Activated naive CD8-positive, alpha-beta T cell treated with anti-CD3 and anti-CD28 coated beads for 36 hours (primary cell): ENCODE results near the gene TSPAN7. TPM values are rescaled to one million over a fixed set of nuclear protein-coding genes. Genes with fewer than 3 reads are reported as not detected.

ENCODE experiments used
- DNase-seq: peaks from one replicate; pipeline ENCODE4 v3.0.0; 2021
- H3K27ac Mint-ChIP-seq: one replicate; pipeline ENCODE4 v1.8.0; 2022; ENCODE audit warnings: mild to moderate bottlenecking, moderate library complexity, mixed read lengths
- H3K27me3 Mint-ChIP-seq: one replicate; pipeline ENCODE4 v1.8.0; 2022; ENCODE audit warnings: mild to moderate bottlenecking, mixed read lengths
- H3K36me3 Mint-ChIP-seq: one replicate; pipeline ENCODE4 v1.8.0; 2021; ENCODE audit warnings: mild to moderate bottlenecking, mixed read lengths
- H3K4me1 Mint-ChIP-seq: one replicate; pipeline ENCODE4 v1.8.0; 2021; ENCODE audit warnings: mixed read lengths
- H3K4me3 Mint-ChIP-seq: one replicate; pipeline ENCODE4 v1.8.0; 2022; ENCODE audit warnings: mild to moderate bottlenecking, moderate library complexity, mixed read lengths
- H3K9me3 Mint-ChIP-seq: one replicate; pipeline ENCODE4 v1.8.0; 2022; ENCODE audit warnings: mixed read lengths
- total RNA-seq, 2 experiments: library from RNA; stranded (reverse); gene quantifications; one replicate each; pipeline ENCODE4 v1.2.3, GENCODE V29; 2021

Gene TSPAN7
- total RNA-seq, 2 experiments from 2014 or later: 0.28 to 0.37 TPM

GRCh38 chrX:38672646-38673045 lies 111.3 kb downstream of the TSPAN7 start:
- H3K27me3 Mint-ChIP-seq: peaks cover 3% of the 10 kb centered on the region
- no peak for DNase-seq
- no peaks in the 10 kb centered on the region for H3K4me1 Mint-ChIP-seq
- no peaks in the 10 kb centered on the region for H3K36me3 Mint-ChIP-seq
- H3K9me3 Mint-ChIP-seq: no peaks in the 10 kb centered on the region
- no peak overlapping the region for H3K4me3 Mint-ChIP-seq
- H3K27ac Mint-ChIP-seq: no peak overlapping the region

GRCh38 chrX:38675856-38676255 lies 114.5 kb downstream of the TSPAN7 start:
- H3K4me1 Mint-ChIP-seq: no peaks in the 10 kb centered on the region
- no peaks in the 10 kb centered on the region for H3K9me3 Mint-ChIP-seq
- no peaks in the 10 kb centered on the region for H3K36me3 Mint-ChIP-seq
- H3K4me3 Mint-ChIP-seq: no peak overlapping the region
- no peak for DNase-seq
- H3K27me3 Mint-ChIP-seq: peaks cover 8% of the 10 kb centered on the region
- H3K27ac Mint-ChIP-seq: no peak overlapping the region

DNA sequence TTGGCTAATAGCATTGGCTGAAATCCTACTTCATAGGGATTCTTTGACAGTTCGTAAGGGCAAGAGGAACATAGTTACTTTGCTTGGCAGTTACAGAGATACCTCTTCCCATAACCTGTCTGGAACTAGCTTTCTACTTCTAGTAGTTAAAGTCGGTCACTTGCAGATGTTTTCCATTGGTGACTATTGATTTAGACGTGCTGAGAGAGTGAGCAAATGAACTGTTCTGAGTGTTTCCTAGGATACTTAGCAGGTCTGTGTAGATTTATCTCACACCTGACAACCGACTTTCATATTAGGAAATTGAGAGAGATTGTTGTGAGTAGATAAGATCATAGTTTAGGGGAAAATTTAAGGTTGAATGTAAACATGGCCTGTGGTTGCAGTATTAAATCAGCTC lies 116.8 kb downstream of the TSPAN7 start:
- Mint-ChIP-seq H3K27ac (no peak overlapping the region), H3K27me3 (peaks cover 8% of the 10 kb centered on the region), H3K9me3 (no peaks in the 10 kb centered on the region), H3K36me3 (no peaks in the 10 kb centered on the region), H3K4me1 (no peaks in the 10 kb centered on the region), H3K4me3 (no peak overlapping the region)
- no peak for DNase-seq

DNA sequence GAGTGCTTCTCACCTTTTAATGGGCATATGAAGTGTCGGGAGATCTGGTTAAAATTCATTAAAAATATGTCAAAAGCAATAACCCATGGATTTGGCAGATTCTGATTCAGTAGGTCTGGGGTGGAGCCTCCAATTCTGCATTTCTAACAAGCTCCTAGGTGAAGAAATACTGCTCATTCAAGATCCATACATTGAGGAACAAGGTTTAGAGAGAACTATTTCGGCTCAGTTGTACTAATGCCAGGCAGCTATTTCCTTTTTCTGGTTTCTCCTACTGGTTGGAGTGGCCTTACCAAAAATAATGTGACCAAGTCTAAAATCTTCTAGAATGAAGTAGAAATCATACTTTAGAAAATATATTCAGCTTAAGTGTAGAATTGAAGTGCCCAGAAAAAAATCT lies 117.5 kb downstream of the TSPAN7 start:
- DNase-seq: no peak
- Mint-ChIP-seq H3K4me1 (no peaks in the 10 kb centered on the region), H3K4me3 (no peak overlapping the region), H3K27ac (no peak overlapping the region), H3K9me3 (no peaks in the 10 kb centered on the region), H3K27me3 (peaks cover 8% of the 10 kb centered on the region), H3K36me3 (no peaks in the 10 kb centered on the region)

- DNase-seq: no peak
- H3K27me3 Mint-ChIP-seq: peaks cover 8% of the 10 kb centered on the region
- no peaks in the 10 kb centered on the region for H3K4me1 Mint-ChIP-seq
- H3K27ac Mint-ChIP-seq: no peak overlapping the region
- H3K36me3 Mint-ChIP-seq: no peaks in the 10 kb centered on the region
- no peaks in the 10 kb centered on the region for H3K9me3 Mint-ChIP-seq
- H3K4me3 Mint-ChIP-seq: no peak overlapping the region
Measured at GRCh38 chrX:38679695-38680094, 118.4 kb downstream of the TSPAN7 start.

DNA sequence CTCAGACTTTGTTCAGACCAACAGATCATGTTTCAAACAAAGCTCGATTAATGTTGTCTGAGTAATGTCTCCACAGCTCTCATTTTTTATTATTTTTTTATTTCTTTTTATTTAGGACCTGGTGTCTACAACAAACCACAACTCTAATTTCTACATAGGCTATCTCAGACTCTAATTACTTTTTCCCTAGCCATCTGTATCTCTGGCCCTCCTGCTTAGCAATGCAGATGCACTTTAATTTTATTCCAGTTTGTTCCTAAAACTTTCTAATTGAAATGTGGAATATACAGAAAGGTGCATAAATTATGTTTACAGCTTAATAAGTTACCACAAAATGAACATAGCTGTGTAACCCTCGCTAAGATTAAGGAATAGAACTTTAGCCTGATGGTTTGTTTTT lies 120.8 kb downstream of the TSPAN7 start:
- no peak overlapping the region for H3K27ac Mint-ChIP-seq
- peaks cover 4% of the 10 kb centered on the region for H3K27me3 Mint-ChIP-seq
- H3K36me3 Mint-ChIP-seq: no peaks in the 10 kb centered on the region
- DNase-seq: no peak
- H3K4me3 Mint-ChIP-seq: no peak overlapping the region
- no peaks in the 10 kb centered on the region for H3K4me1 Mint-ChIP-seq
- H3K9me3 Mint-ChIP-seq: no peaks in the 10 kb centered on the region

DNA sequence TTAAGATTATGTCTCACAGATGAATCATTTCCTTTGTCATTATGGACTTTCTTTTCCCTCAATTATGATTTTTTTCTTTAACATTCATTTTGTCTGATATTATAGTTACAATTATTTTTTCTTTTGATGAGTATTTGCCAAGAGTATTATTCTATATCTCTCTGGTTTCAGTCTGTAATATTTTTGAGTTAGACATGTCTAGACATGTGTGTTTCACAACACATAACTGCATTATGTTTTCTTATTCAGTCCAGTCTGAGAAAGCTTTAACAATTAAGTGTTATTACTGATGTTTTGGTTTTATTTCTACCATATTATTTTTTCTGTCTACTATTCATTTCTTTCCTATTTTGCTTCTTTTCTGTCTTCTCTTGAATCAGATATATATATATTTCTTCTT lies 131.6 kb downstream of the TSPAN7 start:
- Mint-ChIP-seq H3K27ac (no peak overlapping the region), H3K36me3 (no peaks in the 10 kb centered on the region), H3K4me1 (no peaks in the 10 kb centered on the region), H3K4me3 (no peak overlapping the region), H3K9me3 (no peaks in the 10 kb centered on the region), H3K27me3 (no peaks in the 10 kb centered on the region)
- no peak for DNase-seq

- no peak for DNase-seq
- H3K36me3 Mint-ChIP-seq: no peaks in the 10 kb centered on the region
- no peak overlapping the region for H3K27ac Mint-ChIP-seq
- no peaks in the 10 kb centered on the region for H3K4me1 Mint-ChIP-seq
- no peak overlapping the region for H3K4me3 Mint-ChIP-seq
- no peaks in the 10 kb centered on the region for H3K9me3 Mint-ChIP-seq
- H3K27me3 Mint-ChIP-seq: no peaks in the 10 kb centered on the region
Measured at GRCh38 chrX:38694394-38694793, 133.1 kb downstream of the TSPAN7 start.

DNA sequence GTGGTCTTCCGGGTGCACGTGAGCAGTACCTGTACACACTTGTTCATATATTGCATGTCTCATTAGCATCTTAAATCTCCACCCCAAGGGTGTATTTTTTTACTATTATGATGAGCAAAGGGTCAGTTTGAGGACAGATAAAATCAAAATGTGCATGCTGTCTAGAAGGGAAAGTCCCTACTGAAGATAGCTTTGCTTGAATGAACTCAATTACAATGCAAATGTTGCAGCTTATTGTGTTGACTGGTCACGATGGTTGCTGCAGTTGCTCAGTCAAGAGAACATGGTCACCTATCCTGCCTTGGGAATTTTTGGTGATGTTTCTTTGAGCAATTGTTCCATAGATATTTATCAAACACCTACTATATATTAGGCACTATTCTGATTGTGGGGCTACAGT lies 136.1 kb downstream of the TSPAN7 start:
- Mint-ChIP-seq H3K4me1 (no peaks in the 10 kb centered on the region), H3K4me3 (no peak overlapping the region), H3K27me3 (no peaks in the 10 kb centered on the region), H3K9me3 (no peaks in the 10 kb centered on the region), H3K36me3 (no peaks in the 10 kb centered on the region), H3K27ac (no peak overlapping the region)
- no peak for DNase-seq

- H3K4me3 Mint-ChIP-seq: no peak overlapping the region
- no peak overlapping the region for H3K27ac Mint-ChIP-seq
- no peaks in the 10 kb centered on the region for H3K4me1 Mint-ChIP-seq
- no peaks in the 10 kb centered on the region for H3K36me3 Mint-ChIP-seq
- H3K9me3 Mint-ChIP-seq: no peaks in the 10 kb centered on the region
- peaks cover 3% of the 10 kb centered on the region for H3K27me3 Mint-ChIP-seq
- DNase-seq: no peak
Measured at GRCh38 chrX:38699121-38699520, 137.8 kb downstream of the TSPAN7 start.

- no peak overlapping the region for H3K27ac Mint-ChIP-seq
- no peak overlapping the region for H3K4me3 Mint-ChIP-seq
Measured at GRCh38 chrX:38699696-38700095, 138.4 kb downstream of the TSPAN7 start.

DNA sequence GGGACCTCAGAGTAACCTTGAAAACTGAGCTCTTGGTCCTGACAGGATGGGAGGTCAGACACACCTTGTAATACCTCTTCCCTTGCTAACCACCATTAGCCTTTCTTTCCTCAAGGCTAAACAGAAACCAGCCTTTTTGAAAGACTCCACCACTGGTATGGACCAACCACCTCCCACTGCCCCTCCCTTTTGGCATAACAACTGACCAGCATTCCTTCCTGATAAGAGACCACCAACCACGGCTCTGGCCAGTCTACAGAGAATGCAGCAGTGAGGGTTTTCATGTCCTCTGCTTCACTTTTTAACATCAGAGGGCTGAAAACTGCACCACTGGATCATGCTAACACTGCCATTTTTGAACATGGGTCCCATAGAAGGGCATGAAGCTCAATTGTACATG lies 139.7 kb downstream of the TSPAN7 start:
- H3K4me1 Mint-ChIP-seq: no peaks in the 10 kb centered on the region
- no peak for DNase-seq
- H3K27ac Mint-ChIP-seq: no peak overlapping the region
- H3K36me3 Mint-ChIP-seq: no peaks in the 10 kb centered on the region
- H3K4me3 Mint-ChIP-seq: no peak overlapping the region
- H3K27me3 Mint-ChIP-seq: peaks cover 3% of the 10 kb centered on the region
- no peaks in the 10 kb centered on the region for H3K9me3 Mint-ChIP-seq

More at GRCh38 chrX:38699696-38700095, 138.4 kb downstream of the TSPAN7 start:
- H3K9me3 Mint-ChIP-seq: no peaks in the 10 kb centered on the region
- H3K36me3 Mint-ChIP-seq: no peaks in the 10 kb centered on the region
- peaks cover 3% of the 10 kb centered on the region for H3K27me3 Mint-ChIP-seq
- DNase-seq: no peak
- no peaks in the 10 kb centered on the region for H3K4me1 Mint-ChIP-seq

DNA sequence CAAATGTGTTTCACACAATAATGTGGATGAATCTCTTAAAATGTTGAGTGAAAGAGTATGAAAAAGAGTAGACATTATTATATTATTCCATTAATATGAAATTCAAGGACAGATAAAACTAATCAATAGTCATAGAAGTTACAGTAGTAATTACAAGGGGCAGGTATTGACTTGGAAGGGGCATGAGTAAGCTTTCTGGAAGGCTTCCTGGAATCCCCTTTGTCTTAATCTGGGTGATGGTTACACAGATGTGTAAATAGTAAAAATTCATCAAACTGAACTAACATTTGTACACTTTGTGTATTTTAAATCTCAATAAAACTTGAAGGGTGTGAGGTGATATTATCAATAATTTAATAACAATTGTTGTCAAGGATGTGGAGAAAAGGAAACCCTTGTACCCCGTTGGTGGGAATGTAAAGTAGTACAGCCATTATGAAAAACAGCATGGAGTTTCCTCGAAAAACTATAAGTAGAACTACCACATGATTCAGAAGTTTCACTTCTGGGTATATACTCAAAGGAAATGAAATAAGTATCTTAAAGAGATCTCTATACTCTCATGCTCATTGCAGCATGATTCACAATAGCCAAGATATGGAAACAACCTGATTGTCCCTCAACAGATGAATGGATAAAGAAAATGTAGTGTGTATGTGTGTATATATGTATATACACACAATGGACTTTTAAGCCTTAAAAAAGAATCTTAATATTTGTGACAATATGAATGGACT lies 143.0 kb downstream of the TSPAN7 start:
- no peaks in the 10 kb centered on the region for H3K36me3 Mint-ChIP-seq
- no peak overlapping the region for H3K27ac Mint-ChIP-seq
- H3K4me3 Mint-ChIP-seq: no peak overlapping the region
- H3K27me3 Mint-ChIP-seq: peaks cover 6% of the 10 kb centered on the region
- no peaks in the 10 kb centered on the region for H3K4me1 Mint-ChIP-seq
- no peaks in the 10 kb centered on the region for H3K9me3 Mint-ChIP-seq
- no peak for DNase-seq

- Mint-ChIP-seq H3K9me3 (peaks cover 2% of the 10 kb centered on the region), H3K4me1 (peaks cover 3% of the 10 kb centered on the region), H3K4me3 (no peak overlapping the region), H3K27ac (no peak overlapping the region), H3K27me3 (peaks cover 6% of the 10 kb centered on the region), H3K36me3 (no peaks in the 10 kb centered on the region)
- DNase-seq: peak; percentile 0
Measured at GRCh38 chrX:38717871-38718270, 156.5 kb downstream of the TSPAN7 start.

GRCh38 chrX:38718311-38718710 lies 157.0 kb downstream of the TSPAN7 start:
- H3K27ac Mint-ChIP-seq: no peak overlapping the region
- peaks cover 2% of the 10 kb centered on the region for H3K9me3 Mint-ChIP-seq
- DNase-seq: no peak
- H3K36me3 Mint-ChIP-seq: no peaks in the 10 kb centered on the region
- no peak overlapping the region for H3K4me3 Mint-ChIP-seq
- H3K27me3 Mint-ChIP-seq: peaks cover 6% of the 10 kb centered on the region
- H3K4me1 Mint-ChIP-seq: peaks cover 3% of the 10 kb centered on the region

- H3K4me1 Mint-ChIP-seq: peaks cover under 1% of the 10 kb centered on the region
- H3K36me3 Mint-ChIP-seq: no peaks in the 10 kb centered on the region
- H3K9me3 Mint-ChIP-seq: no peaks in the 10 kb centered on the region
- no peak overlapping the region for H3K27ac Mint-ChIP-seq
- H3K4me3 Mint-ChIP-seq: no peak overlapping the region
- DNase-seq: no peak
- H3K27me3 Mint-ChIP-seq: no peaks in the 10 kb centered on the region
Measured at GRCh38 chrX:38726612-38727011, 165.3 kb downstream of the TSPAN7 start.
